ENCODE measurements around the gene CDV3. TPM values are rescaled to one million over a fixed set of nuclear protein-coding genes. Genes with fewer than 3 reads are reported as not detected.

The CDV3 gene
- total and polyA plus RNA-seq, 9 of the 15 experiments (the other 6 are each of a cell fraction or from before 2014, with no cell fraction given): 72.3 to 273 (median 116) TPM

- no peak for TF ChIP-seq ZNF407 (IDR thresholded peaks at IDR 0.05; ENCODE audit: low read depth)
- no peak for TF ChIP-seq PHF21A (IDR thresholded peaks at IDR 0.05; ENCODE audit: borderline replicate concordance, low read depth)
- TF ChIP-seq RERE (CRISPR knock-in tag; IDR thresholded peaks at IDR 0.05; ENCODE audit: borderline replicate concordance): no peak
- TF ChIP-seq ZNF184 (CRISPR knock-in tag; IDR thresholded peaks at IDR 0.05): no peak
- no peak for TF ChIP-seq MXD1 (CRISPR knock-in tag; IDR thresholded peaks at IDR 0.05; ENCODE audit: borderline replicate concordance, poor library complexity, severe bottlenecking)
These were observed 41.5 kb upstream of the CDV3 start (continued) for GRCh38 chr3:133531981-133532380.
